ENCODE data around the gene N4BP3. TPM values are rescaled to one million over a fixed set of nuclear protein-coding genes. Genes with fewer than 3 reads are reported as not detected.

The N4BP3 gene
- total RNA-seq, 2 donors from 2014 or later: 2.3 to 4.7 TPM

DNA sequence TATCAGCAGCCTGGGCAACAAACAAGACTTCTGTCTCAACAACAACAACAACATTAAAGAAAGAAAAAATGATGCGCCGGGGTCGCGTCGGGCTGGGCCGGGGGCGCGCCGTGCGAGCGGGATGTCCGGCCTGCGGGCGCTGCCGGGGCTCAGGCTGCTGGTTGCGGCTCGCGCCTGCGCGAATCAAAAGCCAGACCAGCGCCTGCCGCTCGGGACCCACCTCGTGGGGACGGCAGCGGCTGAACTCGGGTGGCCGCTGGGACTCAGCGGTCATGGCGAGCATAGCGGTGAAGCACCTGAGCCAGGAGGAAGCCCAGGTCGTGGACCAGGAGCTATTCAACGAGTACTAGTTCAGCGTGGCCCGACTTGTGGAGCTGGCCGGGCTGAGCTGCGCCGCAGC, 52.2 kb downstream of the N4BP3 start:
- H3K9me3 ChIP-seq: no peaks in the 10 kb centered on the region
- intact Hi-C loops (cut with DNase I): loop anchor here (2.0 kb wide), 1 partner anchor 89 kb away; no protein-coding TSS in a partner anchor
- no peaks in the 10 kb centered on the region for H3K36me3 ChIP-seq
- no peak for TF ChIP-seq POLR2A (IDR thresholded peaks at IDR 0.05)
- no peak for TF ChIP-seq POLR2AphosphoS5 (IDR thresholded peaks at IDR 0.05)
- TF ChIP-seq, protein P1, sequence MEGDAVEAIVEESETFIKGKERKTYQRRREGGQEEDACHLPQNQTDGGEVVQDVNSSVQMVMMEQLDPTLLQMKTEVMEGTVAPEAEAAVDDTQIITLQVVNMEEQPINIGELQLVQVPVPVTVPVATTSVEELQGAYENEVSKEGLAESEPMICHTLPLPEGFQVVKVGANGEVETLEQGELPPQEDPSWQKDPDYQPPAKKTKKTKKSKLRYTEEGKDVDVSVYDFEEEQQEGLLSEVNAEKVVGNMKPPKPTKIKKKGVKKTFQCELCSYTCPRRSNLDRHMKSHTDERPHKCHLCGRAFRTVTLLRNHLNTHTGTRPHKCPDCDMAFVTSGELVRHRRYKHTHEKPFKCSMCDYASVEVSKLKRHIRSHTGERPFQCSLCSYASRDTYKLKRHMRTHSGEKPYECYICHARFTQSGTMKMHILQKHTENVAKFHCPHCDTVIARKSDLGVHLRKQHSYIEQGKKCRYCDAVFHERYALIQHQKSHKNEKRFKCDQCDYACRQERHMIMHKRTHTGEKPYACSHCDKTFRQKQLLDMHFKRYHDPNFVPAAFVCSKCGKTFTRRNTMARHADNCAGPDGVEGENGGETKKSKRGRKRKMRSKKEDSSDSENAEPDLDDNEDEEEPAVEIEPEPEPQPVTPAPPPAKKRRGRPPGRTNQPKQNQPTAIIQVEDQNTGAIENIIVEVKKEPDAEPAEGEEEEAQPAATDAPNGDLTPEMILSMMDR (IDR thresholded peaks at IDR 0.05): no peak
- DNase-seq (ENCODE audit: low spot score): no peak
- no peaks in the 10 kb centered on the region for H3K4me1 ChIP-seq (replicated peaks)
- 38% methylated on average over 38 of the region's 38 CpGs for WGBS
- no peak overlapping the region for H3K4me3 ChIP-seq
- H3K27ac ChIP-seq: no peak overlapping the region
- H3K27me3 ChIP-seq (replicated peaks; ENCODE audit: insufficient read depth): no peaks in the 10 kb centered on the region

DNA sequence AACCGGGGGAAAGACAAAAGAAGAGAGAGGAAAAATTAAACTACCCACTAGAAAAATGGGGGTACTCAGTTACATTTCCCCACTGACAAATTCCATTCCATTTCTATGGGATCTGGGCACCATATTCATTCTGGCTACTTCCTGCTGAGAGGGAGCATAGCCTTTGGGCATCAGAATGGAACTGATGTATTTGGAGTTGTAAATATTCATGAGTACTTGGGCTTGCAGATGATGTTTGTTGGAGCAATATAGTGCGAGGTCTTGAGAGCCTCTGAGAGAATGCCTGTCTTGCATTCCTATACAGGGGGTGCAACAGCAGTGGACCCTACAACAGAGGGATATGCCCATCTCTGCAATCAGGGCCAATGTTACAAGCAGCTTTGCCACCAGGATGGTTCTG, 57.1 kb downstream of the N4BP3 start:
- H3K9me3 ChIP-seq: no peaks in the 10 kb centered on the region
- no peak overlapping the region for H3K27ac ChIP-seq
- intact Hi-C loops (cut with DNase I): no loop called here
- 91% methylated on average over 2 of the region's 2 CpGs for WGBS
- no peaks in the 10 kb centered on the region for H3K4me1 ChIP-seq (replicated peaks)
- no peak overlapping the region for H3K4me3 ChIP-seq
- no peaks in the 10 kb centered on the region for H3K36me3 ChIP-seq
- TF ChIP-seq, protein P1 (IDR thresholded peaks at IDR 0.05): no peak
- TF ChIP-seq POLR2AphosphoS5 (IDR thresholded peaks at IDR 0.05) (no peak), POLR2A (IDR thresholded peaks at IDR 0.05) (no peak)
- no peaks in the 10 kb centered on the region for H3K27me3 ChIP-seq (replicated peaks; ENCODE audit: insufficient read depth)
- no peak for DNase-seq (ENCODE audit: low spot score)

DNA sequence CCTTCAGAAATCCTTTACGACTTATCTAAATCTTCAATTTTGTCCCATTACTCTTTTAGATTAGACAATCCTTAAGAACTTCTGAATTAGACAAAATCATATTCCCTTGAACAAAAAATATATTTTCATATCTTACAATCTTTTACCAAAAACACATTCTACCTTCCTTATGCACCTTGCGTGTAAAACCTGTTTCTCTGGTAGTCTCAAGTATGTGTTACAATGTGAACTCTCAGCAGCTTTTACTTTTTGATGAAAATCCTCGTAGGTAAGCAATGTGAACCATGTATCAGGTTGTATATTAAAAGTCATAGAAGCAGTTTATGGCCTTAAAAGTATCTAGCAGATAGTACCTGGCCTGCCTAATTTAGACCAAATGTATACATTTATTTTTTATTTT, 61.1 kb downstream of the N4BP3 start:
- DNase-seq (ENCODE audit: low spot score): no peak
- Histone ChIP-seq H3K27ac (no peak overlapping the region), H3K4me1 (replicated peaks) (no peaks in the 10 kb centered on the region), H3K4me3 (no peak overlapping the region), H3K36me3 (no peaks in the 10 kb centered on the region), H3K9me3 (no peaks in the 10 kb centered on the region), H3K27me3 (replicated peaks; ENCODE audit: insufficient read depth) (no peaks in the 10 kb centered on the region)
- WGBS: 82% methylated on average over 3 of the region's 3 CpGs
- TF ChIP-seq, protein P1 (IDR thresholded peaks at IDR 0.05): no peak
- no peak for TF ChIP-seq POLR2A (IDR thresholded peaks at IDR 0.05)
- TF ChIP-seq POLR2AphosphoS5 (IDR thresholded peaks at IDR 0.05): no peak
- intact Hi-C loops (cut with DNase I): no loop called here

Other genes with a start within 250 kb of the N4BP3 start
- gene PROP1, start 117.3 kb upstream of the N4BP3 start, total RNA-seq: not detected
- 10 to 100 TPM; 33.7 to 39.1 TPM for gene RMND5B, start 17.5 kb downstream of the N4BP3 start, total RNA-seq
- 100 to 1,000 TPM; 270 to 284 TPM for gene NHP2, start 40.4 kb downstream of the N4BP3 start, total RNA-seq
- gene GMCL2, start 73.8 kb downstream of the N4BP3 start, total RNA-seq: 1 to 10 TPM in 1 of 2 donors, not detected in 1; 2.8 TPM
- gene HNRNPAB, start 91.0 kb downstream of the N4BP3 start, total RNA-seq: 100 to 1,000 TPM in 1 of 2 donors, 10 to 100 TPM in 1; 73.1 to 104 TPM
- gene PHYKPL, start 119.3 kb downstream of the N4BP3 start, total RNA-seq: 100 to 1,000 TPM in 1 of 2 donors, 10 to 100 TPM in 1; 43.4 to 135 TPM